PC-9 (cell line): ENCODE measurements around the gene CYP11A1.

Source experiments
- EZH2 ChIP-seq: fragments of 200-600 bp; sonication (generic); IDR thresholded peaks from 2 replicates; pipeline ENCODE4 v1.8.0; 2017; ENCODE audit warnings: antibody characterized with exemption, low read depth
- TF ChIP-seq, protein P1 (sequence below): fragments of 200-600 bp; sonication (generic); conservative IDR thresholded peaks from 2 replicates; pipeline ENCODE4 v1.6.1; 2017; ENCODE audit warnings: mixed run types, antibody characterized with exemption, mild to moderate bottlenecking, moderate library complexity

DNA sequence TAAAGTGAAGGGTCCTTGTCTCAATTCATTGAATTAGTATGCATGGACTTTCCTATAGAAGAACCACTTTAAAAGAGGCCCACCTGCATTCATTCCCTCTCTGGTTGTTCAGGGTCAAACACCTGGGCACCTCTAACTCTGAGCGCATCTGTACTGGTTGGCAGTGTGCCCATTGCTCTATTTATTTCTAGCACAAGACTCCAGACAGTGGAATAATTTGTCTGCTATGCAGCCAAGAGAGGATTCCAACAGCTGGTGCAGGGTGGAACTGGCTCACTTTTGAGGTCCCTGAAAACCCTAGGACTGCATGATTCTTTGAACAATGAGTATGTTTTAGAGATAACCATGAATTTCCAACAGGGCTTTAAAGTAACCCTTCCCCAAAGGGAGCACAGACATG lies 73.4 kb downstream of the CYP11A1 start:
- TF ChIP-seq, protein P1, sequence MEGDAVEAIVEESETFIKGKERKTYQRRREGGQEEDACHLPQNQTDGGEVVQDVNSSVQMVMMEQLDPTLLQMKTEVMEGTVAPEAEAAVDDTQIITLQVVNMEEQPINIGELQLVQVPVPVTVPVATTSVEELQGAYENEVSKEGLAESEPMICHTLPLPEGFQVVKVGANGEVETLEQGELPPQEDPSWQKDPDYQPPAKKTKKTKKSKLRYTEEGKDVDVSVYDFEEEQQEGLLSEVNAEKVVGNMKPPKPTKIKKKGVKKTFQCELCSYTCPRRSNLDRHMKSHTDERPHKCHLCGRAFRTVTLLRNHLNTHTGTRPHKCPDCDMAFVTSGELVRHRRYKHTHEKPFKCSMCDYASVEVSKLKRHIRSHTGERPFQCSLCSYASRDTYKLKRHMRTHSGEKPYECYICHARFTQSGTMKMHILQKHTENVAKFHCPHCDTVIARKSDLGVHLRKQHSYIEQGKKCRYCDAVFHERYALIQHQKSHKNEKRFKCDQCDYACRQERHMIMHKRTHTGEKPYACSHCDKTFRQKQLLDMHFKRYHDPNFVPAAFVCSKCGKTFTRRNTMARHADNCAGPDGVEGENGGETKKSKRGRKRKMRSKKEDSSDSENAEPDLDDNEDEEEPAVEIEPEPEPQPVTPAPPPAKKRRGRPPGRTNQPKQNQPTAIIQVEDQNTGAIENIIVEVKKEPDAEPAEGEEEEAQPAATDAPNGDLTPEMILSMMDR: no peak
- no peak for TF ChIP-seq EZH2
